GM12878 (cell line): ENCODE data around the gene PRMT2. TPM values are rescaled to one million over a fixed set of nuclear protein-coding genes. Genes with fewer than 3 reads are reported as not detected.
A peak's percentile ranks its signal among the peaks of the same experiment; 100 is the strongest.

Experiments
- ASH2L ChIP-seq: fragments of 300-600, 200-600 bp; sonication (generic); IDR thresholded peaks from 2 replicates; pipeline ENCODE4 v1.6.1; 2017; ENCODE audit warnings: low read depth, mild to moderate bottlenecking, borderline replicate concordance
- EGR1 ChIP-seq, 2 experiments: IDR thresholded peaks; 1 replicate in 1 of 2; 2 replicates in 1 of 2; pipeline ENCODE4 v1.6.1; 2011 to 2012; ENCODE audit warnings: low read depth in 2 of 2, low read length in 2 of 2, borderline replicate concordance in 1 of 2, mild to moderate bottlenecking in 1 of 2, moderate library complexity in 1 of 2
- HCFC1 ChIP-seq: fragments of 150-350 bp; IDR thresholded peaks from 2 replicates; pipeline ENCODE4 v1.6.1; 2014; ENCODE audit warnings: low read length
- HDAC6 ChIP-seq: fragments of 200-600 bp; sonication (generic); IDR thresholded peaks from one replicate; pipeline ENCODE4 v1.8.0; 2017; ENCODE audit warnings: antibody characterized with exemption; ENCODE audit not compliant: unreplicated experiment
- IRF4 ChIP-seq: IDR thresholded peaks from 2 replicates; pipeline ENCODE4 v1.6.1; 2011; ENCODE audit warnings: low read depth, low read length
- KDM1A ChIP-seq: fragments of 200-600 bp; sonication (generic); IDR thresholded peaks from 2 replicates; pipeline ENCODE4 v1.6.1; 2016; ENCODE audit warnings: borderline replicate concordance
- LARP7 ChIP-seq: fragments of 450-650 bp; IDR thresholded peaks from 2 replicates; pipeline ENCODE4 v1.6.1; 2017; ENCODE audit warnings: mild to moderate bottlenecking
- MEF2A ChIP-seq: IDR thresholded peaks from 2 replicates; pipeline ENCODE4 v1.6.1; 2011; ENCODE audit warnings: low read depth, mild to moderate bottlenecking, low read length, moderate library complexity; ENCODE audit not compliant: insufficient read depth
- MTA2 ChIP-seq: fragments of 450-650 bp; IDR thresholded peaks from 2 replicates; pipeline ENCODE4 v1.6.1; 2016; ENCODE audit warnings: low read depth, mild to moderate bottlenecking, moderate library complexity
- MYC ChIP-seq: IDR thresholded peaks from 2 replicates; pipeline ENCODE4 v1.6.1; 2011; ENCODE audit warnings: mild to moderate bottlenecking, low read length, moderate library complexity, inconsistent platforms; ENCODE audit not compliant: insufficient read depth, insufficient replicate concordance, insufficient read length, severe bottlenecking
- NKRF ChIP-seq: fragments of 450-650 bp; conservative IDR thresholded peaks from 2 replicates; pipeline ENCODE4 v1.6.1; 2017; ENCODE audit warnings: mild to moderate bottlenecking, moderate library complexity
- NRF1 ChIP-seq: conservative IDR thresholded peaks from 2 replicates; pipeline ENCODE4 v1.6.1; 2011; ENCODE audit warnings: mild to moderate bottlenecking, low read depth, low read length, improper control_type of control experiment
- POLR2AphosphoS2 ChIP-seq: IDR thresholded peaks from 2 replicates; pipeline ENCODE4 v1.6.1; 2011; ENCODE audit warnings: low read depth, mild to moderate bottlenecking, low read length, improper control_type of control experiment, moderate library complexity
- PRDM15 ChIP-seq: fragments of 450-650 bp; formaldehyde crosslinking; IDR thresholded peaks from 2 replicates; pipeline ENCODE4 v1.4.0; 2020; ENCODE audit warnings: mild to moderate bottlenecking, moderate library complexity
- RAD51 ChIP-seq: fragments of 450-650 bp; IDR thresholded peaks from 2 replicates; pipeline ENCODE4 v1.6.1; 2016; ENCODE audit warnings: moderate library complexity, mild to moderate bottlenecking, inconsistent platforms
- RB1 ChIP-seq: fragments of 450-650 bp; formaldehyde crosslinking; IDR thresholded peaks from 2 replicates; pipeline ENCODE4 v1.6.1; 2017; ENCODE audit warnings: mild to moderate bottlenecking, borderline replicate concordance
- RCOR1 ChIP-seq: conservative IDR thresholded peaks from 2 replicates; pipeline ENCODE4 v1.6.1; 2012; ENCODE audit warnings: low read depth, low read length, improper control_type of control experiment
- RFX5 ChIP-seq: IDR thresholded peaks from 2 replicates; pipeline ENCODE4 v1.6.1; 2011; ENCODE audit warnings: low read depth, low read length, improper control_type of control experiment
- SIN3A ChIP-seq: IDR thresholded peaks from 2 replicates; pipeline ENCODE4 v1.6.1; 2012; ENCODE audit warnings: low read depth, low read length, improper control_type of control experiment
- TARDBP ChIP-seq: IDR thresholded peaks from 2 replicates; pipeline ENCODE4 v1.6.1; 2016; ENCODE audit warnings: borderline replicate concordance
- ZNF592 ChIP-seq: fragments of 450-650 bp; IDR thresholded peaks from 2 replicates; pipeline ENCODE4 v1.6.1; 2017; ENCODE audit warnings: mild to moderate bottlenecking, moderate library complexity
- polyA plus RNA-seq, 11 experiments: library from polyadenylated mRNA; depleted of rRNA in 4 of 11; unstranded in 6 of 11; stranded (reverse) in 5 of 11; fragments of >200 nt; fragmentation: Nextera tagmentation in 4 of 11; fragmentation: Illumina TruSeq in 1 of 11; extraction: Ambion mirVana in 4 of 11; extraction: Trizol in 1 of 11; gene quantifications; 1 replicate in 1 of 11; 2 replicates in 10 of 11; pipeline versions ENCODE4 v1.2.1 to v1.2.3, GENCODE V29; 2011 to 2016; ENCODE audit warnings: inconsistent platforms in 2 of 11, missing spikeins in 2 of 11, low read depth in 1 of 11
- total RNA-seq, 4 experiments: library from RNA; depleted of rRNA in 3 of 4; stranded (reverse); fragments of >200 nt in 3 of 4; fragmentation: Illumina TruSeq in 1 of 4; extraction: Trizol in 1 of 4; gene quantifications; 2 replicates each; pipeline versions ENCODE4 v1.2.1 to v1.2.3, GENCODE V29; 2013 to 2021

PRMT2 gene
- total and polyA plus RNA-seq, 10 of the 15 experiments (the other 5 are each of a cell fraction or from before 2014, with no cell fraction given) = 16.1 to 48.6 (median 36.2) TPM

- TF ChIP-seq EGR1 (IDR thresholded peaks at IDR 0.05; ENCODE audit: borderline replicate concordance in 1 of 2, low read depth in 2 of 2, low read length in 2 of 2) (no peak), RAD51 (no peak), MEF2A (no peak), RCOR1 (0 out of 2 replicates have a peak, but pooled peaks have one; percentile 47), LARP7 (no peak), RFX5 (no peak), PRDM15 (CRISPR knock-in tag) (no peak), ZNF592 (no peak), HCFC1 (no peak), RB1 (no peak), POLR2AphosphoS2 (no peak), IRF4 (peak; percentile 94), SIN3A (no peak), MTA2 (peak; percentile 49; the same call in 1 of the 2 replicates), TARDBP (no peak), ASH2L (no peak), MYC (no peak), KDM1A (no peak), HDAC6 (no peak), NKRF (no peak), NRF1 (no peak)
These were observed 26.8 kb upstream of the PRMT2 start (continued) for GRCh38 chr21:46608672-46609111.
